ENCODE data around the gene ANKK1. TPM values are rescaled to one million over a fixed set of nuclear protein-coding genes. Genes with fewer than 3 reads are reported as not detected.

The ANKK1 gene
- total and polyA plus RNA-seq, 10 of the 15 experiments (the other 5 are each of a cell fraction or from before 2014, with no cell fraction given), result not detected

GRCh38 chr11:113398669-113399430 lies 11.3 kb downstream of the ANKK1 start:
- Histone ChIP-seq H4K20me1 (ENCODE audit: control insufficient read depth, insufficient read depth) (no peaks in the 10 kb centered on the region), H3K79me2 (ENCODE audit: control insufficient read depth, insufficient read depth, low read length) (no peaks in the 10 kb centered on the region), H3K27ac (ENCODE audit: control insufficient read depth, insufficient read depth) (no peak overlapping the region), H3K4me2 (ENCODE audit: control insufficient read depth, insufficient read depth) (no peak overlapping the region), H3K4me1 (ENCODE audit: control insufficient read depth, insufficient read depth, low read length) (no peaks in the 10 kb centered on the region), H3K27me3 (replicated peaks in 1 of 2; ENCODE audit: control insufficient read depth in 2 of 2, insufficient read depth in 2 of 2, low read length in 1 of 2) (no peaks in the 10 kb centered on the region; a peak in 1 of 4 replicates), H3K4me3 (no peak overlapping the region), H3K9ac (ENCODE audit: control insufficient read depth, insufficient read depth, low read length) (no peak overlapping the region), H2AFZ (ENCODE audit: control insufficient read depth, low read depth, low read length) (no peak overlapping the region), H3K36me3 (ENCODE audit: control insufficient read depth in 2 of 2, insufficient read depth in 2 of 2, low read length in 1 of 2) (no peaks in the 10 kb centered on the region), H3K9me3 (replicated peaks; ENCODE audit: control insufficient read depth, insufficient read depth, low read length) (no peaks in the 10 kb centered on the region)
- ChIA-PET POLR2A (no interaction called here), RAD21 (ENCODE audit: unreplicated experiment) (no interaction called here), CTCF (no interaction called here), SMC1A (ENCODE audit: uncharacterized antibody, unreplicated experiment) (no interaction called here)
- in situ Hi-C loops (cut with MboI) (no loop called here), intact Hi-C loops (cut with micrococcal nuclease; ENCODE audit: unreplicated experiment) (no loop called here)
- DNase-seq (ENCODE audit: low read depth, low spot score) (no peak), ATAC-seq (no peak), FAIRE-seq (no peak)
- BruUV-seq (replicated peaks), result no TSS peak
- TF ChIP-seq ZZZ3 (IDR thresholded peaks at IDR 0.05; ENCODE audit: control insufficient read depth, insufficient read length, low read depth) (no peak), GABPA (IDR thresholded peaks at IDR 0.05; ENCODE audit: low read depth) (no peak), TAF1 (IDR thresholded peaks at IDR 0.05; ENCODE audit: borderline replicate concordance, low read depth, low read length) (no peak), CBX5 (IDR thresholded peaks at IDR 0.05; ENCODE audit: low read depth) (no peak), POLR2A (IDR thresholded peaks at IDR 0.05; ENCODE audit: low read depth, low read length) (no peak), JUNB (IDR thresholded peaks at IDR 0.05) (no peak), FOS (IDR thresholded peaks at IDR 0.05; ENCODE audit: borderline replicate concordance, extremely low read depth, insufficient read length) (no peak), CBX3 (IDR thresholded peaks at IDR 0.05; ENCODE audit: borderline replicate concordance, low read depth) (no peak), ZNF24 (IDR thresholded peaks at IDR 0.05) (no peak), BCL11A (IDR thresholded peaks at IDR 0.05; ENCODE audit: low read depth, low read length) (no peak)
- 31% methylated on average over 20 of the region's 24 CpGs for WGBS (ENCODE audit: insufficient coverage, insufficient replicate concordance, low lambda C conversion rate, missing lambda C conversion rate)

Measured in GM12878 (cell line).